Skeletal muscle tissue (tissue), 4 donors: ENCODE results near the gene TTLL11. TPM values are rescaled to one million over a fixed set of nuclear protein-coding genes. Genes with fewer than 3 reads are reported as not detected.

ENCODE experiments used
- H3K27ac ChIP-seq: one replicate; pipeline ENCODE4 v1.7.0; 2013; ENCODE audit warnings: mild to moderate bottlenecking, low read depth, low read length, inconsistent platforms
- H3K27me3 ChIP-seq, 3 donors: one replicate each; pipeline ENCODE4 v1.7.0; 2013; ENCODE audit warnings: low read length in 3 of 3; ENCODE audit not compliant: control insufficient read depth in 3 of 3, insufficient read depth in 3 of 3
- H3K36me3 ChIP-seq, 3 donors: one replicate each; pipeline ENCODE4 v1.7.0; 2013; ENCODE audit warnings: low read length in 3 of 3; ENCODE audit not compliant: control insufficient read depth in 3 of 3, insufficient read depth in 3 of 3
- H3K4me1 ChIP-seq, 3 donors: one replicate each; pipeline ENCODE4 v1.7.0; 2013; ENCODE audit warnings: low read length in 3 of 3, mild to moderate bottlenecking in 3 of 3; ENCODE audit not compliant: control insufficient read depth in 3 of 3, insufficient read depth in 3 of 3
- H3K4me3 ChIP-seq, 3 donors: one replicate each; pipeline ENCODE4 v1.7.0; 2013; ENCODE audit warnings: low read length in 3 of 3
- H3K9ac ChIP-seq, 3 donors: one replicate each; pipeline ENCODE4 v1.7.0; 2013; ENCODE audit warnings: low read length in 3 of 3, mild to moderate bottlenecking in 3 of 3, moderate library complexity in 2 of 3, low read depth in 1 of 3
- H3K9me3 ChIP-seq, 3 donors: one replicate each; pipeline ENCODE4 v1.7.0; 2013; ENCODE audit warnings: low read length in 3 of 3; ENCODE audit not compliant: control insufficient read depth in 3 of 3
- total RNA-seq: library from RNA; depleted of rRNA; stranded (reverse); fragments of >200 nt; gene quantifications from one replicate; pipeline ENCODE4 v1.2.3, GENCODE V29; 2014
- donor health status: Osteomylitis.

Gene TTLL11
- total RNA-seq, 1 donor from 2014 or later: 13.0 TPM

DNA sequence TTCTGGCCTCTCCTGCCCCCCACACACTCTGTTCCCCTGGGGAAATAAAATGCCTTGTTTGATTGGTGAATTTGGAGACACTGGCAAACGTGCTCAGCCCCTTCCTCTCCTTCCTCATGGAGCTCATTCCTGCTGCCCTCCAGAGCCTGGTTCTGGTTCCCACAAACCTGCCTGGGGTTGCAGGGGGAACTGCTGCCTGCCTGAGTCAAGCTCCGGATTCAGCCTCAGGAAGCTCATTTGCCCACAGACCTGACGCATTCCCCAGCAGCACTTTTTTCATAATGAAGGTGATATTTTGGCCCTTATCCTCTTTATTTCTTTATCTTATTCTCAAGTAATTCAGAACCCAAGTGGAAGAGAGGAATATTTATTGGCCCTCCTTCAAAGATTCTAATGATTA is 140.5 kb downstream of the TTLL11 start:
- Histone ChIP-seq H3K9me3 (no peaks in the 10 kb centered on the region), H3K4me3 (no peak overlapping the region), H3K9ac (no peak overlapping the region), H3K4me1 (peaks cover 0 to 4% (median 2%) of the 10 kb centered on the region in 3 donors), H3K27ac (no peak overlapping the region), H3K27me3 (no peaks in the 10 kb centered on the region), H3K36me3 (peaks cover 0 to 6% (median 0%) of the 10 kb centered on the region in 3 donors)

DNA sequence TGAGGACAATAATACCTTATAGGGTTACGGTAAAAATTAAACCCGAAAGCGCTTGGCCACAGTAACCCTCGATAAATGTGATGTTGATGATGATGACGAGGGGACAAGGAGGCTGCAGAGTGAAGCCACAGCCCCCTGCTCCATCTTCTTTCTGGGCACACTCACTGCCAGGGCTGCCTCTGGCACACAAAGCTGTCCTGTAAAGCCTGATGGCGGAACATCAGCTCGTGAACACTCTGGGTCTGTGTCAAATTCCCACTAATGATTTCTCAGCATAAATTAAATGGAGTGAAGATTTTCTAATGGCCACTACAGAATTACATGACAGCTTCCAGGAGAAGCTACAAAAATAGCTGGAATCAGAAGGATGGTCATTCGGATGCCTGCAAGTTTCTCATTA is 142.2 kb downstream of the TTLL11 start:
- H3K4me3 ChIP-seq: no peak overlapping the region
- H3K27ac ChIP-seq: no peak overlapping the region
- H3K9ac ChIP-seq: no peak overlapping the region
- no peaks in the 10 kb centered on the region for H3K9me3 ChIP-seq
- peaks cover 0 to 4% (median 2%) of the 10 kb centered on the region in 3 donors for H3K4me1 ChIP-seq
- peaks cover 0 to 6% (median 0%) of the 10 kb centered on the region in 3 donors for H3K36me3 ChIP-seq
- H3K27me3 ChIP-seq: no peaks in the 10 kb centered on the region

- peaks cover 0 to 4% (median 2%) of the 10 kb centered on the region in 3 donors for H3K4me1 ChIP-seq
- no peak overlapping the region for H3K9ac ChIP-seq
- no peak overlapping the region for H3K27ac ChIP-seq
- no peaks in the 10 kb centered on the region for H3K9me3 ChIP-seq
- H3K36me3 ChIP-seq: peaks cover 0 to 6% (median 0%) of the 10 kb centered on the region in 3 donors
- H3K4me3 ChIP-seq: no peak overlapping the region
- H3K27me3 ChIP-seq: no peaks in the 10 kb centered on the region
Measured at GRCh38 chr9:121950441-121950840, 142.7 kb downstream of the TTLL11 start.

DNA sequence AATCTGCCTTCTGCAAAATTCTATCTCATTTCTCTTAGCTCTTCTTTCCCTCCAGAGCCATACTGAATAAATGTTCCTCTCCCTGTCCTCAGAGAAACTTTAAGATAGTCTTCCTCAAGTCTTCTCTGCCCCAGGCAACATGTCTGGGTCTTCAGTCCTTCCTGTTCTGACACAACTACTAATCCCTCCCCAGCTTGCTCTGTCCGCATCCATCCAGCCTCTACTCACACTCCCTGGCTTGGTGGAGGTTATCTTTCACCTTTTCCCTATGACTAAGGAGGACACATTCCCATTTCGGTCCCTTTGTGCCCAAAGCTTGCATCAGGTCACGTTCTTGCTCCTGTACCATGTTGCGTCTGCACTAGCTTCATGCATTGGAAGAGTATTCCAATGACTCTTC is 143.3 kb downstream of the TTLL11 start:
- peaks cover 0 to 6% (median 0%) of the 10 kb centered on the region in 3 donors for H3K36me3 ChIP-seq
- no peak overlapping the region for H3K9ac ChIP-seq
- H3K4me3 ChIP-seq: no peak overlapping the region
- H3K27ac ChIP-seq: no peak overlapping the region
- H3K27me3 ChIP-seq: no peaks in the 10 kb centered on the region
- peaks cover 0 to 4% (median 2%) of the 10 kb centered on the region in 3 donors for H3K4me1 ChIP-seq
- H3K9me3 ChIP-seq: no peaks in the 10 kb centered on the region

- no peaks in the 10 kb centered on the region for H3K9me3 ChIP-seq
- H3K36me3 ChIP-seq: peaks cover 0 to 6% (median 0%) of the 10 kb centered on the region in 3 donors
- H3K4me1 ChIP-seq: peaks cover 0 to 1% (median 0%) of the 10 kb centered on the region in 3 donors
- H3K9ac ChIP-seq: no peak overlapping the region
- H3K27me3 ChIP-seq: no peaks in the 10 kb centered on the region
- H3K27ac ChIP-seq: no peak overlapping the region
- no peak overlapping the region for H3K4me3 ChIP-seq
Measured at GRCh38 chr9:121949364-121949763, 143.7 kb downstream of the TTLL11 start.

- Histone ChIP-seq H3K4me1 (no peaks in the 10 kb centered on the region), H3K27me3 (no peaks in the 10 kb centered on the region), H3K9me3 (no peaks in the 10 kb centered on the region), H3K4me3 (no peak overlapping the region), H3K9ac (no peak overlapping the region), H3K36me3 (peaks cover 0 to 6% (median 2%) of the 10 kb centered on the region in 3 donors), H3K27ac (no peak overlapping the region)
Measured at GRCh38 chr9:121947775-121948174, 145.3 kb downstream of the TTLL11 start.

DNA sequence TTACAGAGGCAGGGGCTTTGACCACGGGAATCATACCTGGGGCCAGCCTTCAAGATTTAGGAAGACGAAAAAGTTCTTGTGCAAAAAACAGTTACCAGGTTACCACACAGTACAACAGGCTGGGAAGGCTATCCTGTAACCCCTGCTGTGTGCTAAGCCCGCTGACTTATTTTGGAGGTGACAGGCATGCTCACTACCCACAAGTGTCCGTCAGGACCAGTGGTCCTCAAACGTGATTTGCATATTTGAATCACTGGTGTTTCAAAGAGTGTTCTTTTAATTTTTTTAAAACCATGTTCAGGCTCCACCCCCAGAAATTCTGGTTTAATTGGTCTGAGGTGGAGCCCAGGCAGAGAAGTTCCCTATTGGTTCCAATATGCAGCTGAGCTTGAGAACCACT is 146.6 kb downstream of the TTLL11 start:
- Histone ChIP-seq H3K4me3 (no peak overlapping the region), H3K9ac (no peak overlapping the region), H3K9me3 (no peaks in the 10 kb centered on the region), H3K4me1 (no peaks in the 10 kb centered on the region), H3K27ac (no peak overlapping the region), H3K27me3 (no peaks in the 10 kb centered on the region), H3K36me3 (peaks cover 0 to 6% (median 3%) of the 10 kb centered on the region in 3 donors)

GRCh38 chr9:121945849-121946248 is 147.3 kb downstream of the TTLL11 start:
- no peaks in the 10 kb centered on the region for H3K9me3 ChIP-seq
- H3K27ac ChIP-seq: no peak overlapping the region
- H3K4me3 ChIP-seq: no peak overlapping the region
- no peak overlapping the region for H3K9ac ChIP-seq
- peaks cover 0 to 6% (median 3%) of the 10 kb centered on the region in 3 donors for H3K36me3 ChIP-seq
- H3K27me3 ChIP-seq: no peaks in the 10 kb centered on the region
- H3K4me1 ChIP-seq: no peaks in the 10 kb centered on the region

DNA sequence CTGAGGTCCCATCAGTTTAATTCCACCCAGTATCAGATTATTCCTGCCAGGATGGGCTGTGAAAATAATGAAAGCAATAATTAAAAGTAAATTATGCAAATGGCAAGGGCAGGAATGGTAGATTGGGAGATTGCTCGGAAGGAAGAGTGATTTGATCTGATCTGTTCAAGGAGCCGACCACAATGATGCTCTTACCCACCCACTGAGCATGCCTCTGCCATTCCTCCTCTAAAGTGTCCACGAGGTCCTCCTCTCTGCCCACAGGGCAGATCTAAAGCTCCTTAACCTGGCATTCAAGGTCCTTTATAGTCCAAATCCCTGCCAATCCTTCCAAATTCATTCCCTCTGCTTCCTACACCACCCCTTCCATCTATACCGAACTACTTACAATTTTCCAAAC is 147.8 kb downstream of the TTLL11 start:
- no peak overlapping the region for H3K9ac ChIP-seq
- no peaks in the 10 kb centered on the region for H3K4me1 ChIP-seq
- no peak overlapping the region for H3K4me3 ChIP-seq
- no peaks in the 10 kb centered on the region for H3K9me3 ChIP-seq
- H3K36me3 ChIP-seq: peaks cover 0 to 4% (median 3%) of the 10 kb centered on the region in 3 donors
- no peak overlapping the region for H3K27ac ChIP-seq
- H3K27me3 ChIP-seq: no peaks in the 10 kb centered on the region

GRCh38 chr9:121944711-121945191 is 148.4 kb downstream of the TTLL11 start:
- Histone ChIP-seq H3K4me1 (no peaks in the 10 kb centered on the region), H3K27me3 (no peaks in the 10 kb centered on the region), H3K9ac (no peak overlapping the region), H3K4me3 (no peak overlapping the region), H3K9me3 (no peaks in the 10 kb centered on the region), H3K36me3 (peaks cover 0 to 4% (median 3%) of the 10 kb centered on the region in 3 donors), H3K27ac (no peak overlapping the region)
